NCI-H748 treated with DMSO at 0.1 percent for 48 hours (cell line): Measurements from ENCODE around the gene ADAMTS17.

Source experiments
- DNase-seq: peaks from one replicate; lab custom pipeline; 2025; lab: John Stamatoyannopoulos, UW

The ADAMTS17 gene

GRCh38 chr15:100276506-100276905, 65.3 kb downstream of the ADAMTS17 start:
- DNase-seq: no peak

- no peak for DNase-seq
Measured at GRCh38 chr15:100275641-100276040, 66.1 kb downstream of the ADAMTS17 start.

GRCh38 chr15:100269831-100270230, 71.9 kb downstream of the ADAMTS17 start:
- no peak for DNase-seq

GRCh38 chr15:100266166-100266565, 75.6 kb downstream of the ADAMTS17 start:
- no peak for DNase-seq

- no peak for DNase-seq
Measured at GRCh38 chr15:100265641-100266035, 76.1 kb downstream of the ADAMTS17 start.

GRCh38 chr15:100264994-100265640, 76.7 kb downstream of the ADAMTS17 start:
- no peak for DNase-seq

- DNase-seq: no peak
Measured at GRCh38 chr15:100263721-100264455, 77.9 kb downstream of the ADAMTS17 start.

- DNase-seq: no peak
Measured at GRCh38 chr15:100263031-100263430, 78.7 kb downstream of the ADAMTS17 start.

- DNase-seq: no peak
Measured at GRCh38 chr15:100261302-100262240, 80.2 kb downstream of the ADAMTS17 start.

- DNase-seq: no peak
Measured at GRCh38 chr15:100259266-100259665, 82.5 kb downstream of the ADAMTS17 start.

GRCh38 chr15:100256970-100257650, 84.7 kb downstream of the ADAMTS17 start:
- DNase-seq: no peak

GRCh38 chr15:100256101-100256969, 85.4 kb downstream of the ADAMTS17 start:
- DNase-seq: no peak

GRCh38 chr15:100255644-100256043, 86.1 kb downstream of the ADAMTS17 start:
- DNase-seq: no peak

- no peak for DNase-seq
Measured at GRCh38 chr15:100254691-100255090, 87.1 kb downstream of the ADAMTS17 start.

- no peak for DNase-seq
Measured at GRCh38 chr15:100254285-100254684, 87.5 kb downstream of the ADAMTS17 start.

- no peak for DNase-seq
Measured at GRCh38 chr15:100253640-100254039, 88.1 kb downstream of the ADAMTS17 start.

- DNase-seq: no peak
Measured at GRCh38 chr15:100252779-100253417, 88.9 kb downstream of the ADAMTS17 start.

GRCh38 chr15:100252359-100252758, 89.4 kb downstream of the ADAMTS17 start:
- DNase-seq: no peak

- DNase-seq: no peak
Measured at GRCh38 chr15:100250176-100250800, 91.5 kb downstream of the ADAMTS17 start.
